ENCODE results near the gene ABI1.
"Not testable (repeated sequence)": the region's sequence is repeated elsewhere in the genome, so short reads cannot be mapped to it uniquely, and the experiment has no call there.

The ABI1 gene

GRCh38 chr10:26804418-26805393 is 56.1 kb downstream of the ABI1 start:
- peak in 2 of 6 experiments; percentile 7 to 9 for DNase-seq

GRCh38 chr10:26803849-26804248 is 56.9 kb downstream of the ABI1 start:
- no peak for DNase-seq

DNA sequence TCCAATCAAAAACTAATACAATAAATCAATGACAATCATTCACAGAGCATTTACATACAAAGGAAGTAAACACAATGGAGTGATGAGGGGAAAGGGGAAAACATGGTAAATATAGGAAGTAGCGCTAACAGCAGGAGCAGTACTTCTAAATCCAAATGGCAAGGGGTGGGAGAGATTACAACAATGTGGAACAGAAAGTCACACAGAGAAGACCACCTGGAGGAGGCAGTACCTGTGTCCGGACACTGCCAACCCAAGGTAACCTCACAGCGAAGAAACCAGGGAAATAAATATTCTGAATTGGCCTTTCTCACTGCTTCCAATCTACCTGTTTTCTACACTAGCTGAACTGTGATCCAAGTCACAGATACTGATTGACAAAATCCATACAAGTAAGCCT is 58.2 kb downstream of the ABI1 start:
- no peak for DNase-seq

DNA sequence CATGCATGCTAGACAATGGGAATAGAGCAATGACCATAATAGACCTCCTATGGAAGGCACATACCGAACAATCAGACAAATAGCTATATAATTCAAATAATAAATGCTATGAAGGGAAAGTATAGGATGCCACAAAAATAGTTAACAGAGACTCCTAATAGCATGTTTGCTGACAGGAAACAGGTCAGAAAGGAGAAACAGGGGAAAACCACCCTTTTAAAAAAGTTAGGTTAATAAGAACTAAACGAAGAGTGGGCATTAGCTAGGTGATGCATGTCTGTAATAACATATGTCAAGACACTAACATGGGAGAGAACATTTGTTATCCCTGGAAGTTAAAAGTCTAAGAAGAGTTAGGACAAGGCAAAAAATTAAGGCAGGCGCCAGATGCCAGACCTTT is 58.9 kb downstream of the ABI1 start:
- no peak for DNase-seq

DNA sequence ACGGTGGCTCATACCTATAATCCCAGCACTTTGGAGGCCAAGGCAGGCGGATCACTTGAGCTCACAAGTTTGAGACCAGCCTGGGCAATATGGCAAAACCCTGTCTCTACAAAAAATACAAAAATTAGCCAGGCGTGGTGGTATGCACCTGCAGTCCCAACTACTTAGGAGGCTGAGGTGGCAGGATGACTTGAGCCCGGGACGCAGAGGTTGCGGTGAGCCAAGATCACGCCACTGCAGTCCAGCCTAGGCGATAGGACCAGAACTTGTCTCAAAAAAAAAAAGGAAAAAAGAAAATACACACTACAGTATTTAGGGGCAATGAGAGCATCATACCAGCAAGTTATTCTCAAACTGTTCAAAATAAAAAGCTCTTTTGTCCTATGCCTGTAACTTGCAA is 59.5 kb downstream of the ABI1 start:
- DNase-seq, result no peak

- DNase-seq, result no peak
Measured at GRCh38 chr10:26800468-26800867, 60.3 kb downstream of the ABI1 start.

DNA sequence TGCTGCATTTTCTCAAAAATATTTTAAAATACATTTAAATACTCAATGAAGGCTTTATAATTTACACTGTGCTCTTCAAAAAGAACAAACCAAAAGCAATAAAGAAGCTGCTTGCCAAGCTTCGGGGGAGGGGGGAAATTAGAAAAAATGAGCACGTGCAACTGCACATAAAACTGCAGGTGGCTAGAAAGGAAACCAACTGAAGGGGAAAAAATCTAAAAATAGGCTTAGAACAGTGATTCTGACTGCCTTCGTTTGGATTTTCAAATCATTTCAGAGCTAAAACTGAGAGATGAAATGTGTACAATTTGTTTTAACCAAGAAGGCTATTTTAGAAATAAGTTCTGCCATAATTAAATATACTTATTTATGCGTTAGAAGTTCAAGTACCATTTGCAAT is 61.4 kb downstream of the ABI1 start:
- DNase-seq, result peak in 3 of 6 experiments; percentile 17 to 40 (median 28)

GRCh38 chr10:26798298-26798697 is 62.5 kb downstream of the ABI1 start:
- DNase-seq, result no peak

DNA sequence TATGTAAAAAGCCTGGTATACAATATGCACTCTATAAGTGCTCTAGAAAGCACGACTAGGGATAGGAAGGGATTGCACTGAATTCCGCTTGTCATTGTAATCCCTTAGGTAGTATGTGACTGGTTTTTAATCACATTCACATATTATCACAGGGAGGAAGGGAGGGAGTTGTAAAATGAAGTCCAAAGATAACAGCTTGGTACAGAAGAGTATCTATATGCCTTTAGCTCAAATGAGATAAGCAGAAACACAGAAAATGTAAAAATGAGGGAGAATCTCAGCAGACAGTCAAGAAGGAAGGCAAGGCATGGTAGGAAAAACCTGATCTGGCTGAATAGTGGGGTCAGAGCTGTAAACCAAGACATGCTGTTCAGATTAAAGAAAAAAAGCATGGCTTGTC is 63.4 kb downstream of the ABI1 start:
- no peak for DNase-seq

GRCh38 chr10:26792758-26793495 is 67.8 kb downstream of the ABI1 start:
- no peak for DNase-seq

DNA sequence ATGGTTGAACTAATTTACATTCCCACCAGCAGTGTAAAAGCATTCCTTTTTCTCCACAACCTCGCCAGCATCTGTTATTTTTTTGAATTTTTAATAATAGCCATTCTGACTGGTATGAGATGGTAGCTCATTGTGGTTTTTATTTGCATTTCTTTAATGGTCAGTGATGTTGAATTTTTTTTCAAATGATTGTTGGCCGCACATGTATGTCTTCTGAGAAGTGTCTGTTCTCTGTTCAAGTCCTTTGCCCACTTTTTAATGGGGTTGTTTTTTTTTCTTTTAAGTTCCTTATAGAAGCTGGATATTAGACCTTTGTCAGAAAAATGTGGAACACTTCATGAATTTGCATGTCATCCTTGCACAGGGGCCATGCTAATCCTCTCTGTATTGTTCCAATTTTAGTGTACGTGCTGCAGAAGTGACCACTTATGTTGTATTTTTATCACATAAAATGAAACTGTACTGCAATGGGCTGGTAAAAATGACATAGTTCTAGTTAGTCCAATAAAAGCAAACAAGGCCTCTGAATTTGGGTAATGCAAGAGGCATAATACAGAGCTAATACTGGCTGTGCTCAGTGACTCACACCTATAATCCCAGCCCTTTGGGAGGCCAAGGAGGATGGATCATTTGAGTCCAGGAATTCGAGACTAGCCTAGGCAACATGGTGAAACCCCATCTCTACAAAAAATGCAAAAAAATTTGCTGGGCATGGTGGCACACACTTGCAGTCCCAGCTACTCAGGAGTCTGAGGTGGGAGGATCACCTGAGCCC is 70.3 kb downstream of the ABI1 start:
- no peak for DNase-seq

DNA sequence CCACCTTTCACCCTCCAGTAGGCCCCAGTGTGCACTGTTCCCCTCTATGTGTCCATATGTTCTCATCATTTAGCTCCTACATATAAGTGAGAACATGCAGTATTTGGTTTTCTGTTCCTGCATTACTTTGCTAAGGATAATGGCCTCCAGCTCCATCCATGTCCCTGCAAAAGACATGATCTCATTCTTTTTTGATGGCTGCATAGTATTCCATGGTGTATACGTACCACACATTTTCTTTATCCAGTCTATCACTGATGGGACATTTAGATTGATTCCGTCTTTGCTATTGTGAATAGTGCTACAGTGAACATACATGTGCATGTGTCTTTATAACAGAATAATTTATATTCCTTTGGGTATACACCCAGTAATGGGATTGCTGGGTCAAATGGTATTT is 71.0 kb downstream of the ABI1 start:
- not testable (repeated sequence) for DNase-seq

DNA sequence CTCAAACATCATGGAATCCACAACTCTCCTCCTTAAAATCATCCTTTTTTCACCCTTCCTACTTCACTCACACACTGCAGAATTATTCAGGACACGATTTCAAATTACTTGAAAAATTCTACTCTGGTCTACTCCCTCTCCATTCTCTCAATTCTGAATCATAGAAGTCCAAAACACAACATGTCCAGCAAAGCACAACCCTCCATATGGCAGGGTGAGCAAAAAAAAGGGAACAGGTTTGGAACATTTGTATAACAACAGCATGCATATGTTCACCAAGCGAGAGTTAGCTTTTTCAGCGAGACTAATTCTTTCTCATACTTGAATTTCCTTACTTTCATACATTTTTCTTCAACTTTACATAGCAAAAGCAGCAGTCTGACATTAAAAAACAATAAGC is 73.4 kb downstream of the ABI1 start:
- DNase-seq, result no peak

GRCh38 chr10:26781797-26782196 is 79.0 kb downstream of the ABI1 start:
- no peak for DNase-seq

GRCh38 chr10:26780793-26781601 is 79.8 kb downstream of the ABI1 start:
- DNase-seq, result no peak

DNA sequence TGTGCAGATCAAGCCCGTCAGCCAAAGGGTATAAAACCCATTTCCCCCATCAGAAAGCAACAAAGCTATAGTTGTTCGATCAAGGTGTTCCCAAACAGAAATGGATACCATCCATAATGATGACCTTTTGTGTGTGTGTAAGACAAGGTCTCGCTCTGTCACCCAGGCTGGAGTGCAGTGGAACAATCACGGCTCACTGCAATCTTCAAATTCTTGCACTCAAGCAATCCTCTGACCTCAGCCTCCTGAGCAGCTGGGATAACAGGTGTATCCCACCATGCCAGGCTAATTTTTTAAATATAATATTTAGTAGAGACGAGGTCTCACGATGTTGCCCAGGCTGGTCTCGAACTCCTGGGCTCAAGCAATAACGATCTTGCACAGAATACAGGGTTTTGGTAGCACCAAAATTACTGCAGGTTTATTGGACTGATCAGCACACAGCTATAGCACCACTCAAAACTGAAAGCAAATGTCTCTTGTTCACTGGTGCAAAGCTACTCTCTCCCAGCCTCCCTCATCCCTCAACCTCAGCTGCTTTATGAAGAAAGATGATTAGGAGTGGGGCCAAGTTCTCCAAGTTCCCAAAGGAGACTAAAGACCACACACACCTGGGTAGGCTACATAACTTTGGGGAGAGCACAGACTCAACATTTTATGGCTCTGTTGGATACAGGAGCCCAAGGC is 80.5 kb downstream of the ABI1 start:
- DNase-seq, result no peak

- no peak for DNase-seq
Measured at GRCh38 chr10:26779176-26779860, 81.4 kb downstream of the ABI1 start.

DNA sequence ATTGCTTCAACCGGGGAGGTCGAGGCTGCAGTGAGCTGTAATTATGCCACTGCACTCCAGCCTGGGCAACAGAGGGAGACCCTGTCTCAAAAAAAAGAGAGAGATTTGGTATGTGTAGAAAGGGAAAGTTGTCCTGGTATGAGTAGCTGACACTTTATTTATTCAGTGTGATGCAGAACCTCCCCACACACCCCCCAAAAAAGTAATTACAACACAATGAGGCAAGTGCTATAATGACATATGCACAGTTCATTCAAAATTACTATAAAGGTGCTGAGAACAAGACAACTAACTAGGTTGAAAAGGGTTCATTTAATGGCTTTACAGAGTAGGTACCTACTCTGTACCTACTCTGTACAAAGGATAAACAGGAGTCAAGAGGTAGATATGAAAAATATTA is 83.1 kb downstream of the ABI1 start:
- no peak for DNase-seq

- no peak for DNase-seq
Measured at GRCh38 chr10:26776258-26776657, 84.5 kb downstream of the ABI1 start.

GRCh38 chr10:26773633-26774032 is 87.1 kb downstream of the ABI1 start:
- DNase-seq, result no peak

GRCh38 chr10:26770069-26770468 is 90.7 kb downstream of the ABI1 start:
- DNase-seq, result no peak
